Gastrocnemius medialis (tissue), 4 donors: ENCODE results near the gene SLC6A16. TPM values are rescaled to one million over a fixed set of nuclear protein-coding genes. Genes with fewer than 3 reads are reported as not detected.
"Not testable (repeated sequence)": the region's sequence is repeated elsewhere in the genome, so short reads cannot be mapped to it uniquely, and the experiment has no call there.

Source experiments
- ATAC-seq, 2 donors: fragments of 150-250 bp; one replicate each; pipeline ENCODE4 v1.9.1; 2016
- DNase-seq, 2 donors: peaks; one replicate each; pipeline ENCODE4 v3.0.0-alpha.2; 2019
- H3K27ac ChIP-seq, 4 donors: fragments of 200-600 bp; sonication (generic); 1 replicate in 1 of 4; 2 replicates in 3 of 4; pipeline ENCODE4 v1.5.1; 2016 to 2018; ENCODE audit warnings: mild to moderate bottlenecking in 2 of 4, moderate library complexity in 1 of 4
- H3K27me3 ChIP-seq, 3 donors: fragments of 200-600 bp; sonication (generic) in 2 of 3; 1 replicate in 1 of 3; 2 replicates in 2 of 3; pipeline versions ENCODE4 v1.5.1 to v1.6.0; 2016 to 2019; ENCODE audit warnings: mild to moderate bottlenecking in 1 of 3, moderate library complexity in 1 of 3
- H3K36me3 ChIP-seq, 2 donors: fragments of 200-600 bp; sonication (generic) in 1 of 2; one replicate each; pipeline ENCODE4 v1.5.1; 2017 to 2018
- H3K4me1 ChIP-seq, 2 donors: fragments of 200-600 bp; sonication (generic) in 1 of 2; one replicate each; pipeline ENCODE4 v1.5.1; 2016 to 2017; ENCODE audit warnings: mild to moderate bottlenecking in 2 of 2
- H3K4me3 ChIP-seq, 4 donors: fragments of 200-600 bp; sonication (generic) in 3 of 4; 1 replicate in 1 of 4; 2 replicates in 3 of 4; pipeline ENCODE4 v1.5.1; 2016 to 2019; ENCODE audit warnings: mild to moderate bottlenecking in 2 of 4
- H3K9me3 ChIP-seq, 3 donors: fragments of 200-600 bp; sonication (generic) in 2 of 3; 1 replicate in 1 of 3; 2 replicates in 2 of 3; pipeline ENCODE4 v1.5.1; 2016 to 2019
- POLR2A ChIP-seq, 2 donors: fragments of 450-650 bp; IDR thresholded peaks; one replicate each; pipeline ENCODE4 v1.6.1; 2017; ENCODE audit warnings: antibody characterized with exemption in 2 of 2, mild to moderate bottlenecking in 2 of 2, moderate library complexity in 2 of 2
- in situ Hi-C, 4 donors: fragments of 200-750 bp; cut with MboI; loops; one replicate each; pipeline versions ENCODE4 v1.15.0 to v1.8.0; 2017; ENCODE audit warnings: low sequenced_read_pairs in 4 of 4
- intact Hi-C: fragments of 100-400 bp; cut with DNase I; formaldehyde crosslinking; loops from one replicate; pipeline ENCODE4 v1.15.1; 2023; ENCODE audit warnings: low total_unique reads
- total RNA-seq, 4 donors: library from RNA; depleted of rRNA; stranded (reverse); fragments of >200 nt; gene quantifications; one replicate each; pipeline versions ENCODE4 v1.1.0 to v1.2.3, GENCODE V29; 2016
- TF ChIP-seq, protein P1 (sequence below), 5 experiments: fragments of 450-650 bp in 3 of 5; fragments of 200-600 bp in 2 of 5; sonication (generic) in 2 of 5; IDR thresholded peaks in 4 of 5; conservative IDR thresholded peaks in 1 of 5; 1 replicate in 4 of 5; 2 replicates in 1 of 5; pipeline ENCODE4 v1.5.1; 2016 to 2019; ENCODE audit warnings: antibody characterized with exemption in 5 of 5, mild to moderate bottlenecking in 3 of 5, moderate library complexity in 3 of 5

The SLC6A16 gene
- total RNA-seq, 4 donors from 2014 or later: 0.13 to 4.3 (median 0.36) TPM; not detected in 1

DNA sequence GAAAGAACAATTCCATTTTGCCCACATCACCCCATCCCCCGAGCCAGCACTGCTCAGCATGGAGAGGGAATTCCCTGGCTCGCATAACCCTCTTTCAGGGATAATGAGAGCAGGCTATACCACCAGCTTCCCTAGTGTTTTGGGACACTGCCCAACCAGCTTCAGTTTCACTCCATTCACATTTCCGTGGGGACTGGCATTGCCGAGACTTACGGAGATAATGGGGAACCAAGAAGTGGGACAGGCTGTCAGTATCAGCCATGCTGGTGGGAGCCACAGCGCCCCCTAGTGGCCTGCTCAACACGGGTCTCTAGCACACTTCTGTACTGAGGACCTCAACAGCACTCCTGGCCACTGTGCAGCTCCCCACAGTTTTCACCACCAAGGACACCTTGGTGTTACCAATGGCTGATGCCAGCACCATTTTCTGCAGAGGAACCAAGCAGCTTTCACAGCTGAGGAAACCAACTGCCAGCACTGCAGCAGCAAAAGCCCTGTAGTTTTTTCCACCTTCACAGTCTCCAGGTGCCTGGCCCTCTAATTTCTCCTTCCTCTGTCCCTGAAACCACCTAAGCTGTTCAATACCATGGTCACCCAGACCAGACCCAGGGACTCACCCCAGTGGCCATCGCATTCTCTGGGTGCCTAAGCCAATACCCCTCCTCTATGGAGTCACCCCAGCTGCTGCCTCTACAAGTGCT lies 23.7 kb downstream of the SLC6A16 start:
- H3K4me3 ChIP-seq: no peak overlapping the region

DNA sequence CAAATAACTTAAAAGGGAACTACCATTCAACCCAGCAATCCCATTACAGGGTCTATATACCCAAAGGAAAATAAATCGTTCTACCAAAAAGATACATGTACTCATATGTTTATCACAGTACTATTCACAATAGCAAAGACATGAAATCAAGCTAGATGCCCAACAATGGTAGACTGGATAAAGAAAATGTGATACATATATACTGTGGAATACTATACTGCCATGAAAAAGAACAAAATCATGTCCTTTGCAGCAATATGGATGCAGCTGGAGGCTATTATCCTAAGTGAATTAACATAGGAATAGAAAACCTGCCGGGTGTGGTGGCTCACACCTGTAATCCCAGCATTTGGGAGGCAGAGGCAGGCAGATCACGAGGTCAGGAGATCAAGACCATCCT lies 26.3 kb downstream of the SLC6A16 start:
- ATAC-seq, in situ Hi-C loops, H3K36me3 ChIP-seq, H3K9me3 ChIP-seq, H3K27me3 ChIP-seq, H3K4me1 ChIP-seq, H3K27ac ChIP-seq, DNase-seq, intact Hi-C loops, H3K4me3 ChIP-seq: not testable (repeated sequence)

More for the DNA sequence above, 23.7 kb downstream of the SLC6A16 start:
- in situ Hi-C loops: no loop called here
- intact Hi-C loops: loop anchor here (1.0 kb wide), 1 partner anchor 75 kb away; no protein-coding TSS in a partner anchor
- H3K36me3 ChIP-seq: no peaks in the 10 kb centered on the region
- no peaks in the 10 kb centered on the region for H3K27me3 ChIP-seq
- DNase-seq: peak; percentile 27 to 41
- no peaks in the 10 kb centered on the region for H3K9me3 ChIP-seq
- no peak for TF ChIP-seq POLR2A (IDR thresholded peaks at IDR 0.05)
- TF ChIP-seq, protein P1, sequence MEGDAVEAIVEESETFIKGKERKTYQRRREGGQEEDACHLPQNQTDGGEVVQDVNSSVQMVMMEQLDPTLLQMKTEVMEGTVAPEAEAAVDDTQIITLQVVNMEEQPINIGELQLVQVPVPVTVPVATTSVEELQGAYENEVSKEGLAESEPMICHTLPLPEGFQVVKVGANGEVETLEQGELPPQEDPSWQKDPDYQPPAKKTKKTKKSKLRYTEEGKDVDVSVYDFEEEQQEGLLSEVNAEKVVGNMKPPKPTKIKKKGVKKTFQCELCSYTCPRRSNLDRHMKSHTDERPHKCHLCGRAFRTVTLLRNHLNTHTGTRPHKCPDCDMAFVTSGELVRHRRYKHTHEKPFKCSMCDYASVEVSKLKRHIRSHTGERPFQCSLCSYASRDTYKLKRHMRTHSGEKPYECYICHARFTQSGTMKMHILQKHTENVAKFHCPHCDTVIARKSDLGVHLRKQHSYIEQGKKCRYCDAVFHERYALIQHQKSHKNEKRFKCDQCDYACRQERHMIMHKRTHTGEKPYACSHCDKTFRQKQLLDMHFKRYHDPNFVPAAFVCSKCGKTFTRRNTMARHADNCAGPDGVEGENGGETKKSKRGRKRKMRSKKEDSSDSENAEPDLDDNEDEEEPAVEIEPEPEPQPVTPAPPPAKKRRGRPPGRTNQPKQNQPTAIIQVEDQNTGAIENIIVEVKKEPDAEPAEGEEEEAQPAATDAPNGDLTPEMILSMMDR (IDR thresholded peaks at IDR 0.05 in 4 of 5, conservative IDR thresholded peaks at IDR 0.05 in 1 of 5): peak; percentile 29 to 78 (median 66)
- peak in 1 of 2 donors; percentile 58 for ATAC-seq
- no peak overlapping the region for H3K27ac ChIP-seq
- H3K4me1 ChIP-seq: no peaks in the 10 kb centered on the region

DNA sequence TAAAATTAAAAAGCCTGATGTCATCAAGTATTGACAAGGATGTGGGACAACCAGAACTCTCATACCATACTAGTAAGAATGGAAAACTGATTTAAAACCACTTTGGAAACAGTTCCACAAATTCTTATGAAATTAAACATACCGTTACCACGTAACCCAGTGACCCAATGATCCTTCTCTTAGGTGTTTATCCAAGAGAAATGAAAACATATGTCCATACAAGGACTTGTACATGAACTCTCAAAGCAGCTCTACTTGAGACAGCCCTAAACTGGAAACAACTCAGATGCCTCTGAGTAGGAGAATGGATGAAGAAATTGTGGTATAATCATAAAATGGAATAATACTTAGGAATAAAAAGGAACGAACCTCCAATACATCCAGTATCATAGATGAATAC lies 27.6 kb downstream of the SLC6A16 start:
- H3K9me3 ChIP-seq: no peaks in the 10 kb centered on the region
- intact Hi-C loops: no loop called here
- no peak overlapping the region for H3K27ac ChIP-seq
- ATAC-seq (no peak), DNase-seq (no peak)
- H3K27me3 ChIP-seq: no peaks in the 10 kb centered on the region
- no peak overlapping the region for H3K4me3 ChIP-seq
- H3K36me3 ChIP-seq: no peaks in the 10 kb centered on the region
- H3K4me1 ChIP-seq: no peaks in the 10 kb centered on the region
- TF ChIP-seq, protein P1 (IDR thresholded peaks at IDR 0.05 in 4 of 5, conservative IDR thresholded peaks at IDR 0.05 in 1 of 5): no peak
- no peak for TF ChIP-seq POLR2A (IDR thresholded peaks at IDR 0.05)
- in situ Hi-C loops: no loop called here

DNA sequence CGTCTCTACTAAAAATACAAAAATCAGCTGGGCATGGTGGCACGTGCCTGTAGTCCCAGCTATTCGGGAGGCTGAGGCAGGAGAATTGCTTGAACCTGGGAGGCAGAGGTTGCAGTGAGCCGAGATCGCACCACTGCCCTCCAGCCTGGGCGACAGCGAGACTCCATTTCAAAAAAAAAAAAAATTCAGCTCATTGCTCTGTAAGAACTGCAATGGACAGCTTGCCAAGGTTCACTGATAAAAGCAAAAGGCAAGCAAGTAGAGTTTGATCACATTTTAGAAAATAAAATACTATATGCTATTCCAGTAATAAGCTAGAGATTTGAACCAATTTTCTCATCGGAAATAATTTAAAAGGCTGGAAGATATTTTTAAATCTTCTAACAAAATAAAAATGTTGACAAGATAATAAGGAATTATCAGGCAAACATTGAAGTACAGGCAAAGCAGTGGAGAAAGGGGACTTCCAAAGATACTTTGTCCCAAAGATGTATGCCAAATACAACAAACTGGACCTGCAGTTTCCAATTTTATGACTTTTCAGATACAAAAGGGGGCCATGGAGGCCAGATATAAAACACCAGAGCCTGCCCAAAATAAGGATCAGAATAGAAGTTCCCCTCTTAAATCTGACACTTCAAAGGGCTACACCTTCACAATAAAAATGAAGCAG lies 29.6 kb downstream of the SLC6A16 start:
- H3K4me1 ChIP-seq: no peaks in the 10 kb centered on the region
- no peak overlapping the region for H3K4me3 ChIP-seq
- H3K9me3 ChIP-seq: no peaks in the 10 kb centered on the region
- no peaks in the 10 kb centered on the region for H3K27me3 ChIP-seq
- H3K36me3 ChIP-seq: no peaks in the 10 kb centered on the region
- TF ChIP-seq POLR2A (IDR thresholded peaks at IDR 0.05): no peak
- TF ChIP-seq, protein P1 (IDR thresholded peaks at IDR 0.05 in 4 of 5, conservative IDR thresholded peaks at IDR 0.05 in 1 of 5): no peak
- in situ Hi-C loops: no loop called here
- intact Hi-C loops: no loop called here
- DNase-seq (no peak), ATAC-seq (no peak)
- H3K27ac ChIP-seq: no peak overlapping the region

DNA sequence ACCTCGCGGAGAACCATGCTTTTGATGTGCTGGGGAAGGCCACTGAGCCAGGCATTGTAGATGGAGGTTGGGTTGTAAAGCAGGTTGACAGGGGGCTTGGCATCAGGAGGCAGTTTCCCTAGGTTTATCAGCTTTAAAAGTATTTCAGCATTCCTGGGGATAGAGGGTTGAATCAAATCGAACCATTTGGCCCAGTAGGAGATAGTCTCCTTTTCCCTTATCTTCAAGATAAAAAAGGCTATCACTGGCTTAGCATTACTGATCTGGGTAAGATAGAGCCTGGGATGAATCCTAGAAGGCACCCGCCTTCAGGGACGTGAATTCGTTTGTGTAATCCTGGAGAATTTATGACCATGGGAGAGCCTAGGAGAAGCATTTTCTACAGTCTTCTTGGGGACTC lies 30.6 kb downstream of the SLC6A16 start:
- no peak for DNase-seq
- TF ChIP-seq, protein P1 (IDR thresholded peaks at IDR 0.05 in 4 of 5, conservative IDR thresholded peaks at IDR 0.05 in 1 of 5): no peak
- no peak for TF ChIP-seq POLR2A (IDR thresholded peaks at IDR 0.05)
- no peaks in the 10 kb centered on the region for H3K36me3 ChIP-seq
- intact Hi-C loops (no loop called here), in situ Hi-C loops (no loop called here)
- no peak overlapping the region for H3K27ac ChIP-seq
- no peaks in the 10 kb centered on the region for H3K9me3 ChIP-seq
- ATAC-seq: no peak
- H3K27me3 ChIP-seq: no peaks in the 10 kb centered on the region
- H3K4me3 ChIP-seq: no peak overlapping the region
- no peaks in the 10 kb centered on the region for H3K4me1 ChIP-seq
